Measurements from ENCODE around the gene PRR14L. TPM values are rescaled to one million over a fixed set of nuclear protein-coding genes. Genes with fewer than 3 reads are reported as not detected.

PRR14L gene
- polyA plus RNA-seq, 3 donors, result 13.2 to 41.4 (median 14.6) TPM

DNA sequence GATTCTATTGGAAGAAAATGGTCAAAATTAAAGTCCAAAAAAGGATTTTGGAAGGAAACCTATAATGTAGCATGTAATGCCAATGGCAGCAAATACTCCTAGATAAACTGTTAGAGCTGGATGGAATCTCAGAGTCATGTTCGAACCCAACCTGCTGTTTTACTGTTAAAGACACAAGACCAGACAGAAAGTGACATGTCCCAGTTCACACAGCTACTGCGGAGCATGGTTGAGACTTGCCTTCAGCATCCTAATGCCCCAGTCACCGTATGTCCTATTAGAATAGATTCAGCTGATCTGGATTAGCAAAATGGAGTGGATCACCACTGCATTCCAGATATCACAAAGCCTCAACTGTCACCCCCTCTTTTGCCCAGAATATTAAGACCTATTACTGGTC lies 102.9 kb downstream of the PRR14L start:
- TF ChIP-seq, protein P1, sequence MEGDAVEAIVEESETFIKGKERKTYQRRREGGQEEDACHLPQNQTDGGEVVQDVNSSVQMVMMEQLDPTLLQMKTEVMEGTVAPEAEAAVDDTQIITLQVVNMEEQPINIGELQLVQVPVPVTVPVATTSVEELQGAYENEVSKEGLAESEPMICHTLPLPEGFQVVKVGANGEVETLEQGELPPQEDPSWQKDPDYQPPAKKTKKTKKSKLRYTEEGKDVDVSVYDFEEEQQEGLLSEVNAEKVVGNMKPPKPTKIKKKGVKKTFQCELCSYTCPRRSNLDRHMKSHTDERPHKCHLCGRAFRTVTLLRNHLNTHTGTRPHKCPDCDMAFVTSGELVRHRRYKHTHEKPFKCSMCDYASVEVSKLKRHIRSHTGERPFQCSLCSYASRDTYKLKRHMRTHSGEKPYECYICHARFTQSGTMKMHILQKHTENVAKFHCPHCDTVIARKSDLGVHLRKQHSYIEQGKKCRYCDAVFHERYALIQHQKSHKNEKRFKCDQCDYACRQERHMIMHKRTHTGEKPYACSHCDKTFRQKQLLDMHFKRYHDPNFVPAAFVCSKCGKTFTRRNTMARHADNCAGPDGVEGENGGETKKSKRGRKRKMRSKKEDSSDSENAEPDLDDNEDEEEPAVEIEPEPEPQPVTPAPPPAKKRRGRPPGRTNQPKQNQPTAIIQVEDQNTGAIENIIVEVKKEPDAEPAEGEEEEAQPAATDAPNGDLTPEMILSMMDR (IDR thresholded peaks at IDR 0.05), result no peak
- Histone ChIP-seq H3K9me3 (replicated peaks in 1 of 2; ENCODE audit: control insufficient read depth in 1 of 2, insufficient read depth in 1 of 2, low read length in 2 of 2) (no peaks in the 10 kb centered on the region), H3K79me2 (ENCODE audit: insufficient read depth, low read length) (peaks cover 54% of the 10 kb centered on the region), H3K9ac (ENCODE audit: insufficient read depth, low read length, poor library complexity, severe bottlenecking) (no peak overlapping the region), H3K4me1 (ENCODE audit: control insufficient read depth in 1 of 2, insufficient read depth in 2 of 2, low read length in 2 of 2) (peaks cover 30 to 38% of the 10 kb centered on the region in 2 donors), H2AFZ (ENCODE audit: insufficient read depth, low read depth, low read length, poor library complexity, severe bottlenecking) (no peak overlapping the region), H3K27ac (ENCODE audit: low read depth in 1 of 2, low read length in 2 of 2) (peak overlapping the region in 1 of 2 donors; percentile 1), H3K4me2 (replicated peaks; ENCODE audit: extremely low read depth, low read length, poor library complexity, severe bottlenecking) (no peak overlapping the region), H3K4me3 (replicated peaks in 1 of 3; ENCODE audit: low read depth in 2 of 3, low read length in 3 of 3) (no peak overlapping the region), H3K27me3 (ENCODE audit: control insufficient read depth in 2 of 2, insufficient read depth in 2 of 2, low read length in 2 of 2) (no peaks in the 10 kb centered on the region), H3K36me3 (replicated peaks in 1 of 2; ENCODE audit: control insufficient read depth in 1 of 2, insufficient read depth in 2 of 2, low read length in 2 of 2) (peaks cover 14 to 32% of the 10 kb centered on the region in 2 donors), H4K20me1 (ENCODE audit: insufficient read depth, low read length) (no peaks in the 10 kb centered on the region)
- H3K27ac Mint-ChIP-seq, result no peak overlapping the region
- WGBS (ENCODE audit: insufficient coverage), result 100% methylated on average over 1 of the region's 3 CpGs
- H3K9me3 Mint-ChIP-seq, result no peaks in the 10 kb centered on the region
- no peak overlapping the region for H3K4me3 Mint-ChIP-seq
- DNase-seq, result no peak
- intact Hi-C loops (cut with micrococcal nuclease), result no loop called here
- H3K27me3 Mint-ChIP-seq (ENCODE audit: low read depth in 3 of 3), result peaks cover 0 to 2% (median 0%) of the 10 kb centered on the region in 3 donors
- peaks cover 36 to 37% of the 10 kb centered on the region in 2 donors for H3K36me3 Mint-ChIP-seq
- peaks cover 49% of the 10 kb centered on the region for H3K4me1 Mint-ChIP-seq

- H3K4me2 ChIP-seq (replicated peaks; ENCODE audit: extremely low read depth, low read length, poor library complexity, severe bottlenecking), result no peak overlapping the region
- peaks cover 58% of the 10 kb centered on the region for H3K79me2 ChIP-seq (ENCODE audit: insufficient read depth, low read length)
- peak overlapping the region in 1 of 2 donors; percentile 20 for H3K4me3 Mint-ChIP-seq
- peaks cover 50% of the 10 kb centered on the region for H3K4me1 Mint-ChIP-seq
- no peaks in the 10 kb centered on the region for H3K9me3 ChIP-seq (replicated peaks in 1 of 2; ENCODE audit: control insufficient read depth in 1 of 2, insufficient read depth in 1 of 2, low read length in 2 of 2)
- H3K36me3 Mint-ChIP-seq, result peaks cover 36 to 37% of the 10 kb centered on the region in 2 donors
- peak in 2 of 3 donors; percentile 4 to 85 for DNase-seq
- WGBS (ENCODE audit: insufficient coverage), result 94% methylated on average over 2 of the region's 6 CpGs
- peak overlapping the region in 1 of 2 donors; percentile 24 for H3K27ac ChIP-seq (ENCODE audit: low read depth in 1 of 2, low read length in 2 of 2)
- peaks cover 37% of the 10 kb centered on the region in 2 donors for H3K4me1 ChIP-seq (ENCODE audit: control insufficient read depth in 1 of 2, insufficient read depth in 2 of 2, low read length in 2 of 2)
- H3K27ac Mint-ChIP-seq, result peak overlapping the region in 2 of 7 donors; percentile 35 to 46
- H3K36me3 ChIP-seq (replicated peaks in 1 of 2; ENCODE audit: control insufficient read depth in 1 of 2, insufficient read depth in 2 of 2, low read length in 2 of 2), result peaks cover 14 to 32% of the 10 kb centered on the region in 2 donors
- no peaks in the 10 kb centered on the region for H4K20me1 ChIP-seq (ENCODE audit: insufficient read depth, low read length)
- no peak overlapping the region for H2AFZ ChIP-seq (ENCODE audit: insufficient read depth, low read depth, low read length, poor library complexity, severe bottlenecking)
- H3K27me3 Mint-ChIP-seq (ENCODE audit: low read depth in 3 of 3), result peaks cover 0 to 2% (median 0%) of the 10 kb centered on the region in 3 donors
- intact Hi-C loops (cut with micrococcal nuclease), result no loop called here
- TF ChIP-seq, protein P1 (IDR thresholded peaks at IDR 0.05), result no peak
- H3K27me3 ChIP-seq (ENCODE audit: control insufficient read depth in 2 of 2, insufficient read depth in 2 of 2, low read length in 2 of 2), result no peaks in the 10 kb centered on the region
- H3K9me3 Mint-ChIP-seq, result no peaks in the 10 kb centered on the region
- no peak overlapping the region for H3K9ac ChIP-seq (ENCODE audit: insufficient read depth, low read length, poor library complexity, severe bottlenecking)
- H3K4me3 ChIP-seq (replicated peaks in 1 of 3; ENCODE audit: low read depth in 2 of 3, low read length in 3 of 3), result no peak overlapping the region
Measured at GRCh38 chr22:31646186-31647019, 103.5 kb downstream of the PRR14L start.

Data from CD14-positive monocyte (primary cell).